RWPE2 (cell line): ENCODE results near the gene LRRC25.
A peak's percentile ranks its signal among the peaks of the same experiment; 100 is the strongest.

Source experiments
- ATAC-seq: fragments of 200-7000 bp; cut with Tn5 transposase; 3 replicates; pipeline ENCODE4 v1.9.1; 2021; ENCODE audit warnings: low read depth
- DNase-seq: peaks from one replicate; pipeline ENCODE4 v3.0.0-alpha.2; 2020; ENCODE audit warnings: low spot score
- H3K27ac ChIP-seq: fragments of 450-650 bp; 2 replicates; pipeline ENCODE4 v1.5.1; 2017; ENCODE audit warnings: mild to moderate bottlenecking; ENCODE audit not compliant: poor library complexity, severe bottlenecking
- H3K27me3 ChIP-seq: fragments of 250-450 bp; sonication (Bioruptor Pico); 2 replicates; pipeline ENCODE4 v1.5.1; 2021; ENCODE audit warnings: mild to moderate bottlenecking, moderate library complexity; ENCODE audit not compliant: insufficient read depth, poor library complexity, severe bottlenecking
- H3K36me3 ChIP-seq: fragments of 250-450 bp; sonication (Bioruptor Pico); 2 replicates; pipeline ENCODE4 v1.5.1; 2020; ENCODE audit warnings: low read depth, mild to moderate bottlenecking, moderate library complexity
- H3K4me1 ChIP-seq: fragments of 250-450 bp; sonication (Bioruptor Pico); 2 replicates; pipeline ENCODE4 v1.5.1; 2021; ENCODE audit warnings: mild to moderate bottlenecking, moderate library complexity; ENCODE audit not compliant: insufficient read depth, poor library complexity, severe bottlenecking
- H3K4me3 ChIP-seq: fragments of 250-450 bp; sonication (Bioruptor Pico); 2 replicates; pipeline ENCODE4 v1.5.1; 2021; ENCODE audit warnings: mild to moderate bottlenecking, moderate library complexity; ENCODE audit not compliant: severe bottlenecking
- H3K9me3 ChIP-seq: fragments of 250-450 bp; sonication (Bioruptor Pico); 2 replicates; pipeline ENCODE4 v1.5.1; 2021; ENCODE audit warnings: mild to moderate bottlenecking, moderate library complexity; ENCODE audit not compliant: severe bottlenecking
- TF ChIP-seq, protein P1 (sequence below): fragments of 450-650 bp; IDR thresholded peaks from one replicate; pipeline ENCODE4 v1.5.1; 2017; ENCODE audit warnings: mild to moderate bottlenecking, moderate library complexity; ENCODE audit not compliant: poor library complexity, severe bottlenecking

The LRRC25 gene

DNA sequence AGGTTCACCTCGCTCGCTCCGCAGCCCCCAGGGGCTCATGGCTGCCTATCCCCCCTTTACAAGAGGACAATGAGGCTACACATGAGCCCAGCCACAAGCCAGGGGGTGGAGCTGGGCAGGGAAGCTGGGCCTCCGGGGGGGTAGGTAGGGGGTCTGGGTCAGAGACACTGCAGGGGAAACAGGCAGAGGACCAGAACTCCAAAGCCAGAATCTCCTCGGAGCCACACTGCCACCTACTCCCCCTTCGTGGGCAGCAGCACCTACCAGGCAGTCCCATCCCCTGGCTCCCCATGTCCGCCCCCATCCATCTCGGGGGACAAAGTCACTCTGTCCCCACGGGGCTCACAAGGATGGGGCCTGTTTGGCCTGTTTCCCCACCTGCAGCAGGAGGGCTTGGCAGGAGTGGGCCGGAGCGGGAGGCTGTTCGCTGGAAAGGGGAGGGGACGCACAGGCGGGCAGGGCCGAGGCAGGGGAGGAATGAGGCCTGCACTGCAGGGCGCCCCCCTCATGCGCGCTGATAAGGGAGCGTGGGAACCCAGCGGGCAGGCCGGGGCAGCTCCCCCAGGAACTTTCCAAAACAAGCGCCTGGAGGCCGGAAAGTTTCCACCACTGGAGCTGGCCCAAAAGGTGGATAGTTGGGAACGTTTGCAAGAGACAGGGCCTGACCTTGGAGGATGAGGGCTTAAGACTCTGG is 41.1 kb upstream of the LRRC25 start:
- H3K4me3 ChIP-seq = peak overlapping the region; percentile 45
- H3K27me3 ChIP-seq = no peaks in the 10 kb centered on the region
- ATAC-seq (peak; percentile 7; the same call in 2 of the 3 replicates), DNase-seq (no peak)
- peaks cover 7% of the 10 kb centered on the region for H3K36me3 ChIP-seq
- no peaks in the 10 kb centered on the region for H3K9me3 ChIP-seq
- peak overlapping the region; percentile 40 for H3K27ac ChIP-seq
- peaks cover 15% of the 10 kb centered on the region for H3K4me1 ChIP-seq
- TF ChIP-seq, protein P1, sequence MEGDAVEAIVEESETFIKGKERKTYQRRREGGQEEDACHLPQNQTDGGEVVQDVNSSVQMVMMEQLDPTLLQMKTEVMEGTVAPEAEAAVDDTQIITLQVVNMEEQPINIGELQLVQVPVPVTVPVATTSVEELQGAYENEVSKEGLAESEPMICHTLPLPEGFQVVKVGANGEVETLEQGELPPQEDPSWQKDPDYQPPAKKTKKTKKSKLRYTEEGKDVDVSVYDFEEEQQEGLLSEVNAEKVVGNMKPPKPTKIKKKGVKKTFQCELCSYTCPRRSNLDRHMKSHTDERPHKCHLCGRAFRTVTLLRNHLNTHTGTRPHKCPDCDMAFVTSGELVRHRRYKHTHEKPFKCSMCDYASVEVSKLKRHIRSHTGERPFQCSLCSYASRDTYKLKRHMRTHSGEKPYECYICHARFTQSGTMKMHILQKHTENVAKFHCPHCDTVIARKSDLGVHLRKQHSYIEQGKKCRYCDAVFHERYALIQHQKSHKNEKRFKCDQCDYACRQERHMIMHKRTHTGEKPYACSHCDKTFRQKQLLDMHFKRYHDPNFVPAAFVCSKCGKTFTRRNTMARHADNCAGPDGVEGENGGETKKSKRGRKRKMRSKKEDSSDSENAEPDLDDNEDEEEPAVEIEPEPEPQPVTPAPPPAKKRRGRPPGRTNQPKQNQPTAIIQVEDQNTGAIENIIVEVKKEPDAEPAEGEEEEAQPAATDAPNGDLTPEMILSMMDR = no peak

DNA sequence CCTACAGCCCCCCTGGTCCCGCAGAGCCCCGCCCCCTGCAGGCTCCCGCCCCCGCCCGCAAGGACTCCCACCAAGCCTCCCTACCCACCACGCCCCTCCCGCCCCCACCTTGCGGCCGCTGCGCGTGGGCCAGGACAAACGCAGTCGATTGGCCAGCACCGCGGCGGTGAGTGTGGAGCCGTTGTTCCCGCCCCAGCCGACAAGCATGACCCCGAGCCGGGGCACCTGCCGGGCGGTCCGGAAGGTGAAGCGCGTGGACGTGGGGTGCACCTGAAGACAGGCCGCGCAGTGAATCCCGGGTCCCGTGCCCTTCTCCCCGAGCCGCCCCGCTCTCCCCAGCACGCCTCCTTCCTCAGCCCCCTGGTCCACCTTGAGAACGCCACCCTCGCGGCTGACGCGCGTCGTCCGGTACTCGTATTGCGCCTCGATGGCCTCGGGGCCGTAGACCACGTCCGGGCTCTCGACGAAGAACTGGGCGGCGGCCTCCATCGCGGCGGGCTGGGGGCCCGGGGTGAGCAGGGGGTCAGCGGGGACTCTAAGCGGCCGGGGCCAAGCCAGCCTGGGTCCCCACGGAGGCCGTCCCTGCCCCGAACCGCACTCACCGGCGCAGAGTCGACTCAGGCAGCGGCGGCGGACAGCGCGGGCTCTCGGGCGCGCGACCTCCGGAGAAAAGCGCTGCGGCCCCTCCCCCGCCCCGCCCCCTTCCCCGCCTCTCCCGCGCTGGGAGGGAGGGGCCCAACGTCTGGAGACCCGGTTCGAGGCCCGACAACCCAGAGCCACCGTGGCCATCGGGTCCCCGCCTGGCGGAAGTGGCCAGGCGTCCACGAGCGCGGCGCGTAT is 40.3 kb upstream of the LRRC25 start, which contains the start of gene ISYNA1:
Gene ISYNA1, minus strand, starts transcription at position 643 of the 840 bp plus-strand sequence. Its CDS starts 154 bp downstream, at position 489.
- ATAC-seq (peak; percentile 26), DNase-seq (no peak)
- Histone ChIP-seq H3K27ac (peak within 1 kb of the TSS; percentile 40), H3K9me3 (no peaks in the 10 kb centered on the region), H3K4me1 (peaks cover 15% of the 10 kb centered on the region), H3K36me3 (peaks cover 1% of the 10 kb centered on the region), H3K27me3 (no peaks in the 10 kb centered on the region), H3K4me3 (peak within 1 kb of the TSS; percentile 45)
- TF ChIP-seq, protein P1 = no peak

DNA sequence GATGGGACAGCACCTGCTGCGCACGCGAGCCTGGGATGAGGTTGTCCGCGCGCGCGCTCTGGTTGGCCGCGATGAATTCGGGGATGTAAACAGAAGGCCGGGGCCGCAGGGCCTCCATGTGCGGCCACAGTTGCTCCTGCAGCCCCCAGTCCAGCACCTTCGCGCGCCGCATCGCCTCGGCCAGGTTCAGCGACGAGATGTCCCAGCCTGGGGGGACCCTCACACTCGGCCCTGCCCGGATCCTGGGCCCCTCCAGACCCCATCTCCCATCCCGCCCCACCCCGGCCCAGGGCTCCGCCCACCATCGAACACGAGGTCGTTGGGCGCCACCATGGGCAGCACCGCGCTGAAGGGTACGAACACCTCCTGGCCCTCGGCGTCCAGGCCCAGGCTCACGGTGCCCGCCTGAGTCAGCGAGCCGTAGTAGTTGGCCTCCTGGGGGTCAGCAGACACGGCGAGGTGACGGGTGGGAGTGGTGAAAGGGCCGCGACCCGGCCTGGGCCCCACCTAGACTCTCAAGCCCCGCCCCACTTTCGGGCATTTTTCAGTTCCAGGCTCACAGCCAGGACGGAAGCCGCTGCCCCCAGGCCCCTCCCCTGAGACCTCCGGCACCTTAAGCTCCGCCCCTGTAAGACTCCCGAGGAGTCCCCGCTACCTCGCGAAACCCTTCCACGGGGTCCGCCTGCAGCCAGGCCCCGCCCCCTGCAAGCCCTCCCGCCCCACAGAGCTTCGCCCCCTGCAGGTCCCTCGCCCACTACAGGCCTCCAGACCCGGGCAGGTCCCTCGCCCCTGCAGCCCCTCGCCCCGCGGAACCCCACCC is 39.5 kb upstream of the LRRC25 start:
- DNase-seq (no peak), ATAC-seq (peak; percentile 38)
- H3K27me3 ChIP-seq = no peaks in the 10 kb centered on the region
- H3K9me3 ChIP-seq = no peaks in the 10 kb centered on the region
- H3K4me3 ChIP-seq = peak overlapping the region; percentile 45
- TF ChIP-seq, protein P1 = no peak
- peaks cover 15% of the 10 kb centered on the region for H3K4me1 ChIP-seq
- peak overlapping the region; percentile 40 for H3K27ac ChIP-seq
- H3K36me3 ChIP-seq = no peaks in the 10 kb centered on the region

DNA sequence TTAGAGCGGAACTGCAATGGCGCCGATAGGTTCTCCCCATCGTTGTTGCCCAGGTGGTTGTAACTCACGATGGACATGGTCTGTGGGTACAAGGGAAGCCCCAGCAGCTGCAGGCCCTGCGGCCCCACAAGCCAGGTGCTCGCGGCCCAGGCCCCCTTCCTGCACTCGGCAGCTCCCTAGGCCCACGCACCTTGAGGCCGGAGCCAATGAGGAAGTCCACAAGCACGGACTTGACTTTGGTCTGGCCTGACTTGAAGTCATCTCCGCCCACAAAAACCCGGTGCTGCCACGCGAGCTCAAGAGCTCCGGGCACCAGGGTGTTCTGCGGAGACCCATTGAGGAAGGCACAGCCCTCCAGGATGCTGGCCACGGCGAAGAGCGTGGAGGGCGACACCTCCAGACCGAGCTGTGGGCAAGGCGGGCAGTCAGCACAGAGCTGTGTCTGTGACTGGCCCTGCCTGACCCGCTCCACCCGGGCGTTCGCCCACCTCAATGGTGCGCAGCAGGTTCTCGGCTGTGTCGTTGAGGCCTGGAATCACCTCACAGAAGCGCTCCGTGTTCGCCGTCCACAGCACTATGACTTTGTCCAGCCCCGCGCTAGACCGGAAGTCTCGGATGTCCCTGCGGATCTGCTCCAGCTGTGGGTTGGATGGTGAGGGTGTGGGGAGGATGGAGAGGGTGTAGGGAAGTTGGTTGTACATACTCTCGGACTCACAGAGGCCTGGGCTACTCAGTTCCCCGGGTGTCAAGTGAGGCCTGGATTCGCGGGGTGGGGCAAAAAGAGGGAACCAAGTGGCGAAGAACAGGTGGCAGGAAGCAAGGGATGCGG is 38.6 kb upstream of the LRRC25 start:
- no peaks in the 10 kb centered on the region for H3K27me3 ChIP-seq
- no peaks in the 10 kb centered on the region for H3K36me3 ChIP-seq
- TF ChIP-seq, protein P1 = no peak
- DNase-seq = no peak
- H3K4me1 ChIP-seq = peaks cover 15% of the 10 kb centered on the region
- H3K9me3 ChIP-seq = no peaks in the 10 kb centered on the region
- no peak overlapping the region for H3K4me3 ChIP-seq
- ATAC-seq = no peak
- no peak overlapping the region for H3K27ac ChIP-seq
